ENCODE data around the gene SHQ1. TPM values are rescaled to one million over a fixed set of nuclear protein-coding genes. Genes with fewer than 3 reads are reported as not detected.

Gene SHQ1
- total RNA-seq, 1 experiment from 2014 or later: 27.6 TPM

DNA sequence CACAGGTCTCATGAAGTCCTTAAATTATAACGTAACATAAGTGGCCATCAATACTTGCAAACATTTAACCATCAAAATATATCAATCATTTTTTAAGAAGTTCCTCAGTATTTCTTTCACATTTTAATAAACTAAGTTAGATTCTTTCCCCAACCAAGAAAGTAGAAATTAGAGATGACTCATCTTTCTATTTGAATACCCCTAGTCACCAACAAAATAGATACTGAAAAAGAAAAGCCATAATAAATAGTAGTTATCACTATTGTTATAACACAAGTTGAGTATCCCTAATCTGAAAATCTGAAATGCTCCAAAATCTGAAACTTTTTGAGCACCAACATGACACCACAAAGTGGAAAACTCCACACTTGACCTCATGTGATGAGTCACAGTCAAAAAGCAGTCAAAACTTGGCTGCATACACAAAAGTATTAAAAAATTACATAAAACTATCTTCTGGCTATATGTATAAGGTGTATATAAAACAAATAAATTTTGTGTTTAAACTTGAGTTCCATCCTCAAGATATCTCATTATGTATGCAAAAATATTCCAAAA lies 3.7 kb downstream of the SHQ1 start:
- no peak overlapping the region for H3K9ac ChIP-seq (ENCODE audit: low read length)
- ATAC-seq (no peak), DNase-seq (ENCODE audit: low read depth, low spot score) (no peak)
- H3K27me3 ChIP-seq (ENCODE audit: insufficient read depth, low read length): no peaks in the 10 kb centered on the region
- H3K79me2 ChIP-seq (ENCODE audit: insufficient read depth, low read length): peaks cover 54% of the 10 kb centered on the region
- H3K27ac ChIP-seq (ENCODE audit: low read depth, low read length): no peak overlapping the region
- intact Hi-C loops (cut with micrococcal nuclease): no loop called here
- ChIA-PET POLR2A (no interaction called here), CTCF (no interaction called here), RAD21 (ENCODE audit: low non-redundant PET in 1 of 2, low total read pairs in 2 of 2, uncharacterized antibody in 2 of 2, unreplicated experiment in 2 of 2) (no interaction called here)
- no peak overlapping the region for H2AFZ ChIP-seq (ENCODE audit: low read depth, low read length, poor library complexity, severe bottlenecking)
- peaks cover 4 to 20% of the 10 kb centered on the region in 2 experiments for H3K4me1 ChIP-seq (ENCODE audit: control insufficient read depth in 1 of 2, insufficient read depth in 2 of 2, low read length in 2 of 2)
- no peaks in the 10 kb centered on the region; the same call in 1 of the 2 replicates for H4K20me1 ChIP-seq (ENCODE audit: insufficient read depth)
- BruUV-seq (replicated peaks): no TSS peak
- H3K9me2 ChIP-seq (ENCODE audit: insufficient read depth): no peaks in the 10 kb centered on the region
- H3K4me3 ChIP-seq (replicated peaks in 1 of 2; ENCODE audit: low read depth in 1 of 2, low read length in 2 of 2): no peak overlapping the region
- no peak overlapping the region for H3K4me2 ChIP-seq (ENCODE audit: low read length)
- peaks cover 14 to 16% of the 10 kb centered on the region in 2 experiments; a peak in 3 of 4 replicates for H3K36me3 ChIP-seq (ENCODE audit: control insufficient read depth in 1 of 2, insufficient read depth in 2 of 2, low read length in 2 of 2)
- TF ChIP-seq CTCF (IDR thresholded peaks at IDR 0.05 in 2 of 3, conservative IDR thresholded peaks at IDR 0.05 in 1 of 3; ENCODE audit: borderline replicate concordance in 1 of 3, insufficient read depth in 1 of 3, low read depth in 2 of 3, low read length in 2 of 3): no peak
- no peak for TF ChIP-seq REST (IDR thresholded peaks at IDR 0.05; ENCODE audit: low read depth)
- TF ChIP-seq JUND (IDR thresholded peaks at IDR 0.05): no peak
- H3K9me3 ChIP-seq (ENCODE audit: control insufficient read depth in 1 of 2, insufficient read depth in 1 of 2, low read depth in 1 of 2, low read length in 2 of 2): no peaks in the 10 kb centered on the region

Data from HCT116 (cell line).